HT-29 (cell line): ENCODE data around the gene S100A2. TPM values are rescaled to one million over a fixed set of nuclear protein-coding genes. Genes with fewer than 3 reads are reported as not detected.
"Not testable (repeated sequence)": the region's sequence is repeated elsewhere in the genome, so short reads cannot be mapped to it uniquely, and the experiment has no call there.

Experiments used
- DNase-seq: peaks from one replicate; pipeline ENCODE4 v3.0.0-alpha.2; 2015; ENCODE audit warnings: low spot score
- total RNA-seq: library from RNA; depleted of rRNA; stranded (reverse); fragments of >200 nt; shearing (Covaris generic); gene quantifications from 2 replicates; pipeline ENCODE4 v1.2.3, GENCODE V29; 2014

Gene S100A2
- total RNA-seq, 1 experiment from 2014 or later = 17.9 TPM

GRCh38 chr1:153563991-153564390 is 1.7 kb downstream of the S100A2 start:
- no peak for DNase-seq

- no peak for DNase-seq
These were observed 2.2 kb downstream of the S100A2 start for GRCh38 chr1:153563483-153563901.

GRCh38 chr1:153562021-153562420 is 3.6 kb downstream of the S100A2 start:
- not testable (repeated sequence) for DNase-seq

GRCh38 chr1:153561466-153561985 is 4.1 kb downstream of the S100A2 start:
- DNase-seq = no peak

- DNase-seq = no peak
These were observed 4.7 kb downstream of the S100A2 start for GRCh38 chr1:153560771-153561465.

GRCh38 chr1:153560241-153560640 is 5.4 kb downstream of the S100A2 start:
- DNase-seq = no peak

- DNase-seq = no peak
These were observed 7.8 kb downstream of the S100A2 start for GRCh38 chr1:153557877-153558276.

- DNase-seq = no peak
These were observed 9.3 kb downstream of the S100A2 start for GRCh38 chr1:153556348-153556747.

GRCh38 chr1:153553830-153554541 is 11.7 kb downstream of the S100A2 start:
- DNase-seq = no peak

- no peak for DNase-seq
These were observed 12.5 kb downstream of the S100A2 start for GRCh38 chr1:153553096-153553495.

GRCh38 chr1:153552335-153552734 is 13.3 kb downstream of the S100A2 start:
- DNase-seq = no peak

- DNase-seq = no peak
These were observed 14.7 kb downstream of the S100A2 start for GRCh38 chr1:153550827-153551500.

- DNase-seq = no peak
These were observed 15.3 kb downstream of the S100A2 start for GRCh38 chr1:153550398-153550758.

- no peak for DNase-seq
These were observed 15.8 kb downstream of the S100A2 start for GRCh38 chr1:153549741-153550397.

GRCh38 chr1:153548722-153549688 is 16.6 kb downstream of the S100A2 start, which contains the start of gene S100A3:
Gene S100A3, minus strand, starts transcription at chr1:153549258. Its CDS starts 773 bp downstream, at chr1:153548485.
- DNase-seq = peak; percentile 45

- DNase-seq = no peak
These were observed 17.8 kb downstream of the S100A2 start for GRCh38 chr1:153547560-153548551.

- no peak for DNase-seq
These were observed 18.7 kb downstream of the S100A2 start for GRCh38 chr1:153546796-153547559.

- DNase-seq = no peak
These were observed 19.3 kb downstream of the S100A2 start for GRCh38 chr1:153546371-153546770.
